WTC11 (cell line): Measurements from ENCODE around the gene PTGES2. TPM values are rescaled to one million over a fixed set of nuclear protein-coding genes. Genes with fewer than 3 reads are reported as not detected.

ENCODE experiments used
- ATAC-seq: fragments of 200-7000 bp; cut with Tn5 transposase; 2 replicates; pipeline ENCODE4 v1.10.0; 2021; ENCODE audit warnings: mild to moderate bottlenecking, moderate library complexity
- CTCF ChIA-PET: fragments of 300-600 bp; sonication (Branson Sonifier 250); formaldehyde crosslinking; loops from one replicate; lab custom pipeline; 2021; ENCODE audit warnings: antibody characterized with exemption; lab: Charles Lee
- POLR2A ChIA-PET: fragments of 350-600 bp; sonication (Branson Sonifier 250); formaldehyde crosslinking; loops from one replicate; lab custom pipeline; 2021; ENCODE audit warnings: antibody characterized with exemption; lab: Charles Lee
- DNase-seq: peaks from one replicate; pipeline ENCODE4 v3.0.0; 2021; ENCODE audit warnings: low spot score
- H3K27ac Mint-ChIP-seq: 2 replicates; pipeline ENCODE4 v1.8.0; 2021; ENCODE audit warnings: mixed read lengths
- H3K27me3 Mint-ChIP-seq: 2 replicates; pipeline ENCODE4 v1.8.0; 2021; ENCODE audit warnings: low read depth, mild to moderate bottlenecking, moderate library complexity, mixed read lengths
- H3K36me3 Mint-ChIP-seq: 2 replicates; pipeline ENCODE4 v1.8.0; 2021; ENCODE audit warnings: mixed read lengths
- H3K4me1 Mint-ChIP-seq: 2 replicates; pipeline ENCODE4 v1.8.0; 2022; ENCODE audit warnings: mixed read lengths
- H3K4me3 Mint-ChIP-seq: 2 replicates; pipeline ENCODE4 v1.8.0; 2021; ENCODE audit warnings: mild to moderate bottlenecking, moderate library complexity, mixed read lengths
- H3K9me3 Mint-ChIP-seq: 2 replicates; pipeline ENCODE4 v1.8.0; 2021; ENCODE audit warnings: mixed read lengths
- CBFB ChIP-seq: sonication (generic); formaldehyde crosslinking; IDR thresholded peaks from 2 replicates; pipeline ENCODE4 v1.8.1; 2022; ENCODE audit warnings: mild to moderate bottlenecking, low read depth, missing genetic modification reagents
- CREM ChIP-seq: sonication (generic); formaldehyde crosslinking; IDR thresholded peaks from 2 replicates; pipeline ENCODE4 v1.8.1; 2022; ENCODE audit warnings: mild to moderate bottlenecking, missing genetic modification reagents, moderate library complexity
- E2F1 ChIP-seq: sonication (generic); formaldehyde crosslinking; IDR thresholded peaks from 2 replicates; pipeline ENCODE4 v1.8.0; 2022; ENCODE audit warnings: mild to moderate bottlenecking, missing genetic modification reagents
- EMX1 ChIP-seq: fragments of 250-450 bp; sonication (Bioruptor Pico); IDR thresholded peaks from 2 replicates; pipeline ENCODE4 v1.8.0; 2021; ENCODE audit warnings: mild to moderate bottlenecking
- ESRRA ChIP-seq: sonication (generic); formaldehyde crosslinking; IDR thresholded peaks from 2 replicates; pipeline ENCODE4 v1.8.1; 2022; ENCODE audit warnings: mild to moderate bottlenecking, missing genetic modification reagents, borderline replicate concordance
- ETV6 ChIP-seq: sonication (generic); formaldehyde crosslinking; IDR thresholded peaks from 2 replicates; pipeline ENCODE4 v1.8.1; 2022; ENCODE audit warnings: mild to moderate bottlenecking, missing genetic modification reagents
- FOXP1 ChIP-seq: sonication (generic); formaldehyde crosslinking; IDR thresholded peaks from 2 replicates; pipeline ENCODE4 v1.8.0; 2022; ENCODE audit warnings: missing genetic modification reagents, mild to moderate bottlenecking, moderate library complexity, borderline replicate concordance
- GTF2I ChIP-seq: fragments of 250-450 bp; sonication (Bioruptor Pico); conservative IDR thresholded peaks from 2 replicates; pipeline ENCODE4 v1.4.0; 2021; ENCODE audit warnings: mild to moderate bottlenecking
- HMGXB4 ChIP-seq: sonication (generic); formaldehyde crosslinking; IDR thresholded peaks from 2 replicates; pipeline ENCODE4 v1.8.1; 2023; ENCODE audit warnings: mild to moderate bottlenecking, moderate library complexity, missing genetic modification reagents
- JUN ChIP-seq: sonication (generic); formaldehyde crosslinking; IDR thresholded peaks from 2 replicates; pipeline ENCODE4 v1.8.0; 2023; ENCODE audit warnings: mild to moderate bottlenecking, missing genetic modification reagents
- MLX ChIP-seq: sonication (generic); formaldehyde crosslinking; IDR thresholded peaks from 2 replicates; pipeline ENCODE4 v1.8.1; 2023; ENCODE audit warnings: mild to moderate bottlenecking, missing genetic modification reagents, moderate library complexity
- NFATC4 ChIP-seq: fragments of 250-450 bp; sonication (Bioruptor Pico); IDR thresholded peaks from 2 replicates; pipeline ENCODE4 v1.9.0; 2021; ENCODE audit warnings: mild to moderate bottlenecking
- NFYB ChIP-seq: sonication (generic); formaldehyde crosslinking; conservative IDR thresholded peaks from 2 replicates; pipeline ENCODE4 v1.8.0; 2022; ENCODE audit warnings: low read depth, missing genetic modification reagents
- NR2C2 ChIP-seq: sonication (generic); formaldehyde crosslinking; IDR thresholded peaks from 2 replicates; pipeline ENCODE4 v1.8.0; 2022; ENCODE audit warnings: mild to moderate bottlenecking, missing genetic modification reagents
- SOX15 ChIP-seq: fragments of 250-450 bp; sonication (Bioruptor Pico); IDR thresholded peaks from 2 replicates; pipeline ENCODE4 v1.9.0; 2021; ENCODE audit warnings: mild to moderate bottlenecking
- ZBTB21 ChIP-seq: sonication (generic); formaldehyde crosslinking; IDR thresholded peaks from 2 replicates; pipeline ENCODE4 v1.8.1; 2023; ENCODE audit warnings: mild to moderate bottlenecking, missing genetic modification reagents, borderline replicate concordance
- ZNF425 ChIP-seq: fragments of 250-450 bp; sonication (Bioruptor Pico); conservative IDR thresholded peaks from 2 replicates; pipeline ENCODE4 v1.9.0; 2021; ENCODE audit warnings: mild to moderate bottlenecking
- ZNF532 ChIP-seq: fragments of 250-450 bp; sonication (Bioruptor Pico); IDR thresholded peaks from 2 replicates; pipeline ENCODE4 v1.9.0; 2021; ENCODE audit warnings: mild to moderate bottlenecking, borderline replicate concordance
- ZNF671 ChIP-seq: fragments of 250-450 bp; sonication (Bioruptor Pico); IDR thresholded peaks from 2 replicates; pipeline ENCODE4 v1.8.0; 2021; ENCODE audit warnings: mild to moderate bottlenecking
- total RNA-seq: library from RNA; stranded (reverse); gene quantifications from 3 replicates; pipeline ENCODE4 v1.2.3, GENCODE V29; 2021

The PTGES2 gene
- total RNA-seq, 1 experiment from 2014 or later = 118 TPM

- H3K36me3 Mint-ChIP-seq = peaks cover 22% of the 10 kb centered on the region
- H3K27me3 Mint-ChIP-seq = peaks cover 11% of the 10 kb centered on the region
- H3K9me3 Mint-ChIP-seq = peaks cover 7% of the 10 kb centered on the region
- H3K27ac Mint-ChIP-seq = no peak overlapping the region; the same call in 1 of the 2 replicates
- POLR2A ChIA-PET = interaction anchor here (1.6 kb wide), 1 partner anchor 35 kb away, joined by 6 read pairs; the partner anchor contains the start of gene BBLN
- no peak for TF ChIP-seq ZNF671 (CRISPR knock-in tag)
- CTCF ChIA-PET = interaction anchor here (0.6 to 3.7 kb wide), 60 partner anchors 10 to 417 kb away, joined by 3 to 44 read pairs (median 4); partner anchors contain the start of genes BBLN, CFAP157, CIZ1 and DNM1
- peaks cover 17% of the 10 kb centered on the region for H3K4me1 Mint-ChIP-seq
- H3K4me3 Mint-ChIP-seq = no peak overlapping the region
- ATAC-seq (no peak), DNase-seq (no peak)
These were observed 3.1 kb downstream of the PTGES2 start for GRCh38 chr9:128124451-128124850.

- Mint-ChIP-seq H3K27ac (no peak overlapping the region), H3K9me3 (no peaks in the 10 kb centered on the region), H3K27me3 (peaks cover 3% of the 10 kb centered on the region), H3K4me1 (peaks cover 12% of the 10 kb centered on the region), H3K4me3 (no peak overlapping the region), H3K36me3 (peaks cover 19% of the 10 kb centered on the region)
- DNase-seq = no peak
- POLR2A ChIA-PET = no interaction called here
- TF ChIP-seq ZBTB21 (CRISPR knock-in tag) (no peak), EMX1 (CRISPR knock-in tag) (no peak), CREM (CRISPR knock-in tag) (no peak), SOX15 (CRISPR knock-in tag) (no peak), ZNF532 (CRISPR knock-in tag) (no peak), HMGXB4 (CRISPR knock-in tag) (no peak), NFYB (no peak), ZNF425 (no peak), ETV6 (CRISPR knock-in tag) (no peak), E2F1 (no peak), NR2C2 (CRISPR knock-in tag) (no peak), CBFB (no peak), GTF2I (CRISPR knock-in tag) (no peak), ESRRA (CRISPR knock-in tag) (no peak), MLX (CRISPR knock-in tag) (no peak), JUN (CRISPR knock-in tag) (no peak), FOXP1 (no peak), NFATC4 (CRISPR knock-in tag) (no peak)
- CTCF ChIA-PET = interaction anchor here (2.0 to 3.7 kb wide), 2 partner anchors 9 to 28 kb away, joined by 32 to 44 read pairs; no protein-coding TSS in a partner anchor
- no peak for ATAC-seq
These were observed 4.0 kb downstream of the PTGES2 start for GRCh38 chr9:128123451-128124080.
